K562 (cell line): Measurements from ENCODE around the gene TNNT1. TPM values are rescaled to one million over a fixed set of nuclear protein-coding genes. Genes with fewer than 3 reads are reported as not detected.

Source experiments
- BMI1 ChIP-seq: fragments of 150-350 bp; IDR thresholded peaks from 2 replicates; pipeline ENCODE4 v1.6.1; 2014; ENCODE audit warnings: low read length
- BRCA1 ChIP-seq, 2 experiments: fragments of 450-650 bp in 1 of 2; sonication (generic) in 1 of 2; formaldehyde crosslinking in 1 of 2; IDR thresholded peaks; 2 replicates each; pipeline versions ENCODE4 v1.5.0 to v1.6.1; 2017 to 2020; ENCODE audit warnings: mild to moderate bottlenecking in 1 of 2, missing genetic modification reagents in 1 of 2
- CBFA2T3 ChIP-seq: fragments of 450-650 bp; IDR thresholded peaks from 2 replicates; pipeline ENCODE4 v1.6.1; 2017
- CBFB ChIP-seq: sonication (generic); formaldehyde crosslinking; IDR thresholded peaks from 2 replicates; pipeline ENCODE4 v1.4.0; 2020; ENCODE audit warnings: mild to moderate bottlenecking, missing genetic modification reagents
- CBX5 ChIP-seq: IDR thresholded peaks from 2 replicates; pipeline ENCODE4 v1.6.1; 2014; ENCODE audit warnings: low read depth, borderline replicate concordance
- EGR1 ChIP-seq: fragments of 450-650 bp; conservative IDR thresholded peaks from 2 replicates; pipeline ENCODE4 v1.6.1; 2017; ENCODE audit warnings: mild to moderate bottlenecking
- ELF4 ChIP-seq: fragments of 450-650 bp; formaldehyde crosslinking; IDR thresholded peaks from 2 replicates; pipeline ENCODE4 v1.4.0; 2022; ENCODE audit warnings: missing genetic modification characterization
- HEY1 ChIP-seq: fragments of 250-450 bp; sonication (Bioruptor Pico); IDR thresholded peaks from 2 replicates; pipeline ENCODE4 v1.5.0; 2020; ENCODE audit warnings: mild to moderate bottlenecking, moderate library complexity, borderline replicate concordance
- HNRNPUL1 ChIP-seq: fragments of 200-400 bp; formaldehyde crosslinking; IDR thresholded peaks from 2 replicates; pipeline ENCODE4 v1.6.1; 2017; ENCODE audit warnings: low read length
- JUND ChIP-seq, 2 experiments: IDR thresholded peaks; 2 replicates in 1 of 2; 3 replicates in 1 of 2; pipeline ENCODE4 v1.6.1; 2011; ENCODE audit warnings: borderline replicate concordance in 2 of 2, low read depth in 2 of 2, low read length in 2 of 2, improper control_type of control experiment in 1 of 2, missing biosample characterization in 1 of 2, missing genetic modification characterization in 1 of 2, missing genetic modification reagents in 1 of 2
- L3MBTL2 ChIP-seq: fragments of 450-650 bp; IDR thresholded peaks from 2 replicates; pipeline ENCODE4 v1.6.1; 2016; ENCODE audit warnings: mild to moderate bottlenecking, moderate library complexity
- LCOR ChIP-seq: sonication (generic); formaldehyde crosslinking; IDR thresholded peaks from 2 replicates; pipeline ENCODE4 v1.8.0; 2022; ENCODE audit warnings: mild to moderate bottlenecking, missing genetic modification reagents
- POLR2G ChIP-seq: fragments of 200-400 bp; formaldehyde crosslinking; IDR thresholded peaks from 2 replicates; pipeline ENCODE4 v1.6.1; 2017; ENCODE audit warnings: low read depth, mild to moderate bottlenecking, antibody characterized with exemption, low read length, moderate library complexity
- ZFX ChIP-seq: sonication (generic); formaldehyde crosslinking; IDR thresholded peaks from 2 replicates; pipeline ENCODE4 v1.8.0; 2022; ENCODE audit warnings: mild to moderate bottlenecking, missing genetic modification reagents, moderate library complexity
- ZNF217 ChIP-seq: sonication (generic); formaldehyde crosslinking; IDR thresholded peaks from 2 replicates; pipeline ENCODE4 v1.8.0; 2022; ENCODE audit warnings: mild to moderate bottlenecking, missing genetic modification reagents
- ZNF584 ChIP-seq: fragments of 200-800 bp; sonication (Bioruptor generic); IDR thresholded peaks from 2 replicates; pipeline ENCODE4 v1.6.1; 2016; ENCODE audit warnings: low read depth, mild to moderate bottlenecking, missing genetic modification characterization, missing compliant biosample characterization
- ZNF785 ChIP-seq: fragments of 250-450 bp; sonication (Bioruptor Pico); IDR thresholded peaks from 2 replicates; pipeline ENCODE4 v1.4.0; 2020; ENCODE audit warnings: mild to moderate bottlenecking
- polyA plus RNA-seq, 8 experiments: library from polyadenylated mRNA; depleted of rRNA in 4 of 8; stranded (reverse) in 5 of 8; unstranded in 3 of 8; fragments of >200 nt; fragmentation: Nextera tagmentation in 2 of 8; fragmentation: Illumina TruSeq in 1 of 8; extraction: Ambion mirVana in 2 of 8; extraction: Trizol in 1 of 8; gene quantifications; 2 replicates each; pipeline versions ENCODE4 v1.2.1 to v1.2.3, GENCODE V29; 2011 to 2014; ENCODE audit warnings: inconsistent platforms in 1 of 8, missing spikeins in 1 of 8
- total RNA-seq, 7 experiments: library from RNA; depleted of rRNA in 6 of 7; stranded (reverse); fragments of >200 nt in 6 of 7; fragmentation: Illumina TruSeq in 2 of 7; extraction: Trizol in 2 of 7; gene quantifications; 2 replicates each; pipeline versions ENCODE4 v1.2.1 to v1.2.3, GENCODE V29; 2011 to 2021; ENCODE audit warnings: low replicate concordance in 1 of 7
- TF ChIP-seq, protein P1 (sequence below): fragments of 250-450 bp; sonication (Bioruptor Pico); IDR thresholded peaks from 2 replicates; pipeline ENCODE4 v1.5.0; 2022; ENCODE audit warnings: mild to moderate bottlenecking
- TF ChIP-seq, protein P2 (sequence below): sonication (generic); formaldehyde crosslinking; IDR thresholded peaks from 2 replicates; pipeline ENCODE4 v1.8.1; 2022; ENCODE audit warnings: missing genetic modification reagents
- TF ChIP-seq, protein P3 (sequence below), 2 experiments: IDR thresholded peaks in 1 of 2; conservative IDR thresholded peaks in 1 of 2; 2 replicates each; pipeline ENCODE4 v1.6.1; 2016; ENCODE audit warnings: low read depth in 2 of 2, mild to moderate bottlenecking in 1 of 2, missing compliant biosample characterization in 1 of 2, missing genetic modification characterization in 1 of 2, moderate library complexity in 1 of 2

The TNNT1 gene
- total and polyA plus RNA-seq, 9 of the 15 experiments (the other 6 are each of a cell fraction or from before 2014, with no cell fraction given): 31.8 to 390 (median 227) TPM

GRCh38 chr19:55175117-55175867 is 26.3 kb upstream of the TNNT1 start (continued):
- TF ChIP-seq L3MBTL2 (peak; percentile 95), ZFX (CRISPR knock-in tag) (peak; percentile 78), JUND (IDR thresholded peaks at IDR 0.05; ENCODE audit: borderline replicate concordance, low read depth, low read length) (peak; percentile 57), JUND (tag; IDR thresholded peaks at IDR 0.05; ENCODE audit: borderline replicate concordance, low read depth, low read length) (peak; percentile 64; the same call in 1 of the 3 replicates), LCOR (CRISPR knock-in tag) (no peak), ZNF217 (CRISPR knock-in tag) (no peak), BMI1 (no peak), EGR1 (0 out of 2 replicates have a peak, but pooled peaks have one; percentile 2), CBFA2T3 (no peak), CBX5 (no peak), ZNF785 (CRISPR knock-in tag) (no peak), CBFB (CRISPR knock-in tag) (0 out of 2 replicates have a peak, but pooled peaks have one; percentile 85), HEY1 (no peak), ZNF584 (no peak), HNRNPUL1 (no peak), ELF4 (peak; percentile 63; the same call in 1 of the 2 replicates), POLR2G (peak; percentile 90), BRCA1 (IDR thresholded peaks at IDR 0.05) (no peak), BRCA1 (CRISPR knock-in tag; IDR thresholded peaks at IDR 0.05) (no peak)
- TF ChIP-seq, protein P1, sequence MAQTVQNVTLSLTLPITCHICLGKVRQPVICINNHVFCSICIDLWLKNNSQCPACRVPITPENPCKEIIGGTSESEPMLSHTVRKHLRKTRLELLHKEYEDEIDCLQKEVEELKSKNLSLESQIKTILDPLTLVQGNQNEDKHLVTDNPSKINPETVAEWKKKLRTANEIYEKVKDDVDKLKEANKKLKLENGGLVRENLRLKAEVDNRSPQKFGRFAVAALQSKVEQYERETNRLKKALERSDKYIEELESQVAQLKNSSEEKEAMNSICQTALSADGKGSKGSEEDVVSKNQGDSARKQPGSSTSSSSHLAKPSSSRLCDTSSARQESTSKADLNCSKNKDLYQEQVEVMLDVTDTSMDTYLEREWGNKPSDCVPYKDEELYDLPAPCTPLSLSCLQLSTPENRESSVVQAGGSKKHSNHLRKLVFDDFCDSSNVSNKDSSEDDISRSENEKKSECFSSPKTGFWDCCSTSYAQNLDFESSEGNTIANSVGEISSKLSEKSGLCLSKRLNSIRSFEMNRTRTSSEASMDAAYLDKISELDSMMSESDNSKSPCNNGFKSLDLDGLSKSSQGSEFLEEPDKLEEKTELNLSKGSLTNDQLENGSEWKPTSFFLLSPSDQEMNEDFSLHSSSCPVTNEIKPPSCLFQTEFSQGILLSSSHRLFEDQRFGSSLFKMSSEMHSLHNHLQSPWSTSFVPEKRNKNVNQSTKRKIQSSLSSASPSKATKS: no peak
- TF ChIP-seq, protein P2, sequence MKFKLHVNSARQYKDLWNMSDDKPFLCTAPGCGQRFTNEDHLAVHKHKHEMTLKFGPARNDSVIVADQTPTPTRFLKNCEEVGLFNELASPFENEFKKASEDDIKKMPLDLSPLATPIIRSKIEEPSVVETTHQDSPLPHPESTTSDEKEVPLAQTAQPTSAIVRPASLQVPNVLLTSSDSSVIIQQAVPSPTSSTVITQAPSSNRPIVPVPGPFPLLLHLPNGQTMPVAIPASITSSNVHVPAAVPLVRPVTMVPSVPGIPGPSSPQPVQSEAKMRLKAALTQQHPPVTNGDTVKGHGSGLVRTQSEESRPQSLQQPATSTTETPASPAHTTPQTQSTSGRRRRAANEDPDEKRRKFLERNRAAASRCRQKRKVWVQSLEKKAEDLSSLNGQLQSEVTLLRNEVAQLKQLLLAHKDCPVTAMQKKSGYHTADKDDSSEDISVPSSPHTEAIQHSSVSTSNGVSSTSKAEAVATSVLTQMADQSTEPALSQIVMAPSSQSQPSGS (CRISPR knock-in tag): no peak
- TF ChIP-seq, protein P3, sequence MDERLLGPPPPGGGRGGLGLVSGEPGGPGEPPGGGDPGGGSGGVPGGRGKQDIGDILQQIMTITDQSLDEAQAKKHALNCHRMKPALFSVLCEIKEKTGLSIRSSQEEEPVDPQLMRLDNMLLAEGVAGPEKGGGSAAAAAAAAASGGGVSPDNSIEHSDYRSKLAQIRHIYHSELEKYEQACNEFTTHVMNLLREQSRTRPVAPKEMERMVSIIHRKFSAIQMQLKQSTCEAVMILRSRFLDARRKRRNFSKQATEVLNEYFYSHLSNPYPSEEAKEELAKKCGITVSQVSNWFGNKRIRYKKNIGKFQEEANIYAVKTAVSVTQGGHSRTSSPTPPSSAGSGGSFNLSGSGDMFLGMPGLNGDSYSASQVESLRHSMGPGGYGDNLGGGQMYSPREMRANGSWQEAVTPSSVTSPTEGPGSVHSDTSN (CRISPR knock-in tag; IDR thresholded peaks at IDR 0.05; ENCODE audit: low read depth): no peak
- TF ChIP-seq, protein P3 (tag; conservative IDR thresholded peaks at IDR 0.05; ENCODE audit: low read depth): no peak
